Measurements from ENCODE around the gene SPATA21. TPM values are rescaled to one million over a fixed set of nuclear protein-coding genes. Genes with fewer than 3 reads are reported as not detected.

Gene SPATA21
- total RNA-seq, 2 donors from 2014 or later = not detected

- Histone ChIP-seq H3K27ac (no peak overlapping the region), H3K9me3 (no peaks in the 10 kb centered on the region), H3K4me3 (no peak overlapping the region), H3K4me1 (peaks cover 23% of the 10 kb centered on the region), H3K36me3 (replicated peaks in 1 of 2; ENCODE audit: insufficient read depth in 1 of 2, low read depth in 2 of 2) (peaks cover 0 to 5% of the 10 kb centered on the region in 2 donors), H3K27me3 (no peaks in the 10 kb centered on the region)
- WGBS, 2 donors = 81 to 84% methylated on average over 5 to 21 of the region's 21 CpGs
- DNase-seq (no peak), ATAC-seq (peak; percentile 16)
- TF ChIP-seq, protein P1, sequence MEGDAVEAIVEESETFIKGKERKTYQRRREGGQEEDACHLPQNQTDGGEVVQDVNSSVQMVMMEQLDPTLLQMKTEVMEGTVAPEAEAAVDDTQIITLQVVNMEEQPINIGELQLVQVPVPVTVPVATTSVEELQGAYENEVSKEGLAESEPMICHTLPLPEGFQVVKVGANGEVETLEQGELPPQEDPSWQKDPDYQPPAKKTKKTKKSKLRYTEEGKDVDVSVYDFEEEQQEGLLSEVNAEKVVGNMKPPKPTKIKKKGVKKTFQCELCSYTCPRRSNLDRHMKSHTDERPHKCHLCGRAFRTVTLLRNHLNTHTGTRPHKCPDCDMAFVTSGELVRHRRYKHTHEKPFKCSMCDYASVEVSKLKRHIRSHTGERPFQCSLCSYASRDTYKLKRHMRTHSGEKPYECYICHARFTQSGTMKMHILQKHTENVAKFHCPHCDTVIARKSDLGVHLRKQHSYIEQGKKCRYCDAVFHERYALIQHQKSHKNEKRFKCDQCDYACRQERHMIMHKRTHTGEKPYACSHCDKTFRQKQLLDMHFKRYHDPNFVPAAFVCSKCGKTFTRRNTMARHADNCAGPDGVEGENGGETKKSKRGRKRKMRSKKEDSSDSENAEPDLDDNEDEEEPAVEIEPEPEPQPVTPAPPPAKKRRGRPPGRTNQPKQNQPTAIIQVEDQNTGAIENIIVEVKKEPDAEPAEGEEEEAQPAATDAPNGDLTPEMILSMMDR (IDR thresholded peaks at IDR 0.05) = no peak
- TF ChIP-seq POLR2A (IDR thresholded peaks at IDR 0.05) = no peak
- intact Hi-C loops (cut with DNase I) = no loop called here
Measured at GRCh38 chr1:16392740-16393569, 44.3 kb downstream of the SPATA21 start.

GRCh38 chr1:16391411-16391810 is 45.8 kb downstream of the SPATA21 start:
- Histone ChIP-seq H3K27ac (no peak overlapping the region), H3K27me3 (no peaks in the 10 kb centered on the region), H3K36me3 (replicated peaks in 1 of 2; ENCODE audit: insufficient read depth in 1 of 2, low read depth in 2 of 2) (peaks cover 0 to 5% of the 10 kb centered on the region in 2 donors), H3K9me3 (no peaks in the 10 kb centered on the region), H3K4me1 (peaks cover 34% of the 10 kb centered on the region), H3K4me3 (no peak overlapping the region)
- ATAC-seq = no peak
- no peak for DNase-seq
- WGBS, 2 donors = 64 to 76% methylated on average over 3 of the region's 3 CpGs
- intact Hi-C loops (cut with DNase I) = no loop called here
- TF ChIP-seq, protein P1 (IDR thresholded peaks at IDR 0.05) = no peak
- no peak for TF ChIP-seq POLR2A (IDR thresholded peaks at IDR 0.05)

GRCh38 chr1:16387201-16388188 is 49.7 kb downstream of the SPATA21 start:
- Histone ChIP-seq H3K27ac (peak overlapping the region in 3 of 4 donors; percentile 12 to 67 (median 20)), H3K27me3 (no peaks in the 10 kb centered on the region), H3K4me3 (no peak overlapping the region), H3K4me1 (peaks cover 38% of the 10 kb centered on the region), H3K9me3 (no peaks in the 10 kb centered on the region), H3K36me3 (replicated peaks in 1 of 2; ENCODE audit: insufficient read depth in 1 of 2, low read depth in 2 of 2) (no peaks in the 10 kb centered on the region)
- no peak for TF ChIP-seq POLR2A (IDR thresholded peaks at IDR 0.05)
- TF ChIP-seq, protein P1 (IDR thresholded peaks at IDR 0.05) = no peak
- intact Hi-C loops (cut with DNase I) = no loop called here
- DNase-seq (no peak), ATAC-seq (no peak)
- 62 to 64% methylated on average over 14 of the region's 14 CpGs for WGBS, 2 donors

DNA sequence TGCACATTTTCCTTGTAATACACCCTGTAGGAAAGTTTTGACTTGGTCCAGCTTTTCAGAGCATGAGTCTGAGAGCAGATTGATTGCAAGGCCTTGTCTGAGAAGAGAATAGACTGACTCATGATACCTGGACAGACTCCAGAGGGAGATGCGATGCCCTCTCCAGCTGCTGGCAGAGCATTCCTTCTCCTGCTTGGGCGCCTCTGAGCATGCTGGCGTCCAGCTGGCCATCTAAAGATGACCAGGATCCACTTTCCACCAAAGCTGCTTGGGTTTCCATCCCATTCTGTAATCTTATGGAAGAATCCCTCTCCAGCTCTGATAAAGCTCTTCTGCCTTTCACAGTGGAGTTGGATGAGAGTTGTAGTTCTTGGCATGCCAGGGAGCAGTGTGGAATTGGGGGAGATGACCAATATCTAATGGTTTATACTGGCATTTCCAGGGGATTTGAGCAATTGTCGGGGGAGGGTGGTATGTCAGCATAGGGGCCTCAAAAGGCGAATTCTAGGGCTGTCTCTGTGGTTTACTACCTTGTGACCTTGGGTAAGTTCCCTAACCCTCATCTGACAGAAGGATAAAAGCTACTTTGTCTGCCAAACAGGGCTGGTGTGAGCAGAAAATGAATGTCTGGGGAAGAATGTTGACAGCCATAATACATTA is 50.6 kb downstream of the SPATA21 start:
- no peaks in the 10 kb centered on the region for H3K27me3 ChIP-seq
- no peak for TF ChIP-seq POLR2A (IDR thresholded peaks at IDR 0.05)
- TF ChIP-seq, protein P1 (IDR thresholded peaks at IDR 0.05) = no peak
- H3K4me1 ChIP-seq = peaks cover 29% of the 10 kb centered on the region
- 46 to 63% methylated on average over 4 to 5 of the region's 5 CpGs for WGBS, 2 donors
- peak; percentile 26 for ATAC-seq
- no peaks in the 10 kb centered on the region for H3K9me3 ChIP-seq
- H3K36me3 ChIP-seq (replicated peaks in 1 of 2; ENCODE audit: insufficient read depth in 1 of 2, low read depth in 2 of 2) = no peaks in the 10 kb centered on the region
- H3K27ac ChIP-seq = peak overlapping the region in 3 of 4 donors; percentile 12 to 67 (median 20)
- DNase-seq = peak in 1 of 4 donors; percentile 33
- H3K4me3 ChIP-seq = no peak overlapping the region
- intact Hi-C loops (cut with DNase I) = no loop called here

All from body of pancreas (tissue), 4 donors.